Measurements from ENCODE around the gene DLG1.

The DLG1 gene

DNA sequence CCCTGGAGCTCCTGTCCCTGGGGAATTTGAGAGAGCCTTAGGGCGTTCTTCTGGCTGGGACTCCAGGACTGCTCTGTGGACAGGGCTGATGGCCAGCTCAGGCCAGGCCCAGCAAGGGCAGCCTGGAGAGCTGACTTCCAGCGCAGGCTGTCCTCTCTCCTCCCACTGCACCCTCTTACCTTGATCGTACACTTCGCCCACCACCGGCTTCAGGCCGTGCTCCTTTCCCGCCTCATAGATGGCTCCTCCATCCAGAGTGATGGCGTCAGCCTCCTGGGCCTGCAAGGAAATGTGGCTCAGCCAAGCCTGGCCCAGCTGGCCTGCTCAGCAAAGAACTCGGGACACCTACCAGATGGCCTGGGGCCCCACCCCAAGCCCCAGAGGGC, 271.9 kb downstream of the DLG1 start:
- TF ChIP-seq, protein P1, sequence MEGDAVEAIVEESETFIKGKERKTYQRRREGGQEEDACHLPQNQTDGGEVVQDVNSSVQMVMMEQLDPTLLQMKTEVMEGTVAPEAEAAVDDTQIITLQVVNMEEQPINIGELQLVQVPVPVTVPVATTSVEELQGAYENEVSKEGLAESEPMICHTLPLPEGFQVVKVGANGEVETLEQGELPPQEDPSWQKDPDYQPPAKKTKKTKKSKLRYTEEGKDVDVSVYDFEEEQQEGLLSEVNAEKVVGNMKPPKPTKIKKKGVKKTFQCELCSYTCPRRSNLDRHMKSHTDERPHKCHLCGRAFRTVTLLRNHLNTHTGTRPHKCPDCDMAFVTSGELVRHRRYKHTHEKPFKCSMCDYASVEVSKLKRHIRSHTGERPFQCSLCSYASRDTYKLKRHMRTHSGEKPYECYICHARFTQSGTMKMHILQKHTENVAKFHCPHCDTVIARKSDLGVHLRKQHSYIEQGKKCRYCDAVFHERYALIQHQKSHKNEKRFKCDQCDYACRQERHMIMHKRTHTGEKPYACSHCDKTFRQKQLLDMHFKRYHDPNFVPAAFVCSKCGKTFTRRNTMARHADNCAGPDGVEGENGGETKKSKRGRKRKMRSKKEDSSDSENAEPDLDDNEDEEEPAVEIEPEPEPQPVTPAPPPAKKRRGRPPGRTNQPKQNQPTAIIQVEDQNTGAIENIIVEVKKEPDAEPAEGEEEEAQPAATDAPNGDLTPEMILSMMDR (IDR thresholded peaks at IDR 0.05; ENCODE audit: low read depth, low read length): no peak
- no peak for DNase-seq (ENCODE audit: low read depth in 2 of 2)
- H3K4me3 ChIP-seq (replicated peaks in 1 of 2; ENCODE audit: low read depth in 2 of 2, low read length in 2 of 2): no peak overlapping the region

DNA sequence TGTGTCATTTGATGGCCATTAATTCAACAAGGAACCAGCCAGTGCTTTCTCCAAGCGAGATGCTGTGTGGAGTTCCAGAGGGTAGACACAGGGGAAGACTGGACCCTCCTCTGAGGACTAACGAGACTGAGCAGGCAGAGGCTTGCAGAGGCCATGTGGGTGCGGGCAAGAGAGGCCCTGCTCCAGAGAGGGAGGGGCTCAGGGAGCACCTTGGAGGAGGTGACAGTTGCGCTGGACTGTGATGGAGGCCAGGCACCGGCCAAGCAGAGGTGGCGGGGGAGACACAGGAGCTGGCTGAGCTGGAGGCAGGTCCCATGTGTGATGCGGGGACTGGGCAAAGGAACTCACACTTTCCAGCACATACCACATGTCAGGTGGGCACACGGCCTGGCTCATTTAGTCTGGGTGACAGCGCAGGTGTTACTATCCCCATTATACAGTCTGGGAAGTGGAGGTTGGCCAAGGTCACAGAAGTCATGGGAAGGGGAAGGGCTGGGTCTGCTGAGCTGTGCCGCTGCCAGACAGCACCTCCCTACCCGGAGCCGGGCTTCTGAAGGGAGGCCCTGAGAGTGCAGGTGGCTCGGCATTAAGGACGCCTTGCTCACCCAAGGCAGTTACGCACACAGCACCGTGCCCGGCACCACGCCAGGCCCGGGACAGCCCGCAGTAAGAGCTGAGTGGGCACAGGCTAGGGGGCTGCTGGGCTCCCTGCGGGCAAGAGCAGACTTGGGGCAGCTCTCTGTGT, 272.5 kb downstream of the DLG1 start:
- H3K4me3 ChIP-seq (replicated peaks in 1 of 2; ENCODE audit: low read depth in 2 of 2, low read length in 2 of 2): no peak overlapping the region
- TF ChIP-seq, protein P1 (IDR thresholded peaks at IDR 0.05; ENCODE audit: low read depth, low read length): no peak
- no peak for DNase-seq (ENCODE audit: low read depth in 2 of 2)

DNA sequence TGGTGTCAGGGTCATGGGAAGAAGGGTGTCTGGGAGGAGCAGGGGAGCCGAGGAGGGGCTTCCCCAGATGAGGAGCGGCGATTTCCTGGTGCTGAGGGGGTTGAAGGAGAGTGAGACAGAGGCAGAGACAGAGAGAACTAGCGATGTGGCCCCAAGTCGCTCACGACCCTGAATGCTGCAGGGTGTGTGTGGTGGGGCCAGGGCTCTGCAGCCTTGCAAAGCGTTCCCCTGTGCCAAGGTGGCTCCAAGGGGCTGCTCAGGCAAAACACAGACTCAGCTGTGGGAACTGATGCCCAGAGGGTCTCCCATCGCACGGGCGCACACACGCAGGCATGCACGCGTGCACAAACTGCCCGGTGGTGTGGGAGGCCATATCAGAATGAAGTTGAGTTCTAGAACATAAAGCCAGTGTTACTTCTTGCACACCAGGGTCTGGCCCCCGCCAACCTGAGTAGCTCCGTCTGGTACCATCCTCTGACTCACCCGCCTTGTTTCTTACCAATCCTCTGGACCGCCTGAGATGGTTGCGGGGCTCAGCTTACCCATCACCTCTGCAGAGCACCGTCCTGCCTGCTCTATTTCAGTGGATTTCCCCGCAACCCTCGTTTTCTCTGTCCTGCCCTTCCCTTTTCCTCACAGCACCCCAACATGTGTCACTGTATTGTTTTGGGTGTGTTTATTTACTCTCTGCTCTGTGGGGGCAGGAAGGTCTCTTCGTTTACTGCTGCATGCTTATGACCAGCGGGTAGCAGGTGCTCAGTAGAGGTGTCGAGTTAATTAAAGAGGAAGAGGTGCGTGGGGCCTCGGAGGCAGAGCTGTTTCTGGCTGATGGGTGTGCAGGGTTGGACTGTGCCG, 273.3 kb downstream of the DLG1 start:
- H3K4me3 ChIP-seq (replicated peaks in 1 of 2; ENCODE audit: low read depth in 2 of 2, low read length in 2 of 2): no peak overlapping the region
- DNase-seq (ENCODE audit: low read depth in 2 of 2): no peak
- TF ChIP-seq, protein P1 (IDR thresholded peaks at IDR 0.05; ENCODE audit: low read depth, low read length): no peak

DNA sequence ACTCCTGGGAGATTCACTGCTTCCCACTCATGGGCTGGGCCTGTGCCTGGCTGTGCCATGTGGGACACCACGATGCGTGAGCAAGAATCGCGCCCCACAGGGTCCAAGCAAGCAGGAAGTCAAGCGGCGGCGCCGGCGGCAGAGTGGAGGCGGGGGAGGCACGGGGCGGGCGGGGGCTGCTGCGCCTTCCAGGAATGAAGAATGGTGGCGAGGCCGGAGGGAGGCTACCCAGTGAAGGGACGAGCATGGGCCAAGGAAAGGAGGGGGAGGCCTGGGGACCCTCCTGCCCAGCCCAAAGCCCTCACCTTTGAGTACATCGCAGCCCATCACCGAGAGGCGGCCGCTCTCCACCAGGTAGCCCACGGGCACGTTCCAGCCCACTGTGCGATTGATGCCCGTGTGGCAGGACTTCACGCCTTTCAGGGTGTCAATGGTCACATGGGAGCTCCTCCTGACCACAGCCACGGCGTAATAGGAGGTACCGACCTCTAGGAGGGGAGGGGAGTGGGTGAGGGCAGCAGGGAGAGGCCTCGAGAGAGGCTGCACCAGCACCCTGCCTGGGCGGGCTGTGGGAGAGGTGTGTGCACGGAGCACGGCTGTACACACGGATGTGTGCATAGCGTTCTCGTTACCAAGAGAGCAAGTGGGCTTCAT, 274.3 kb downstream of the DLG1 start:
- no peak for DNase-seq (ENCODE audit: low read depth in 2 of 2)
- TF ChIP-seq, protein P1 (IDR thresholded peaks at IDR 0.05; ENCODE audit: low read depth, low read length): no peak

DNA sequence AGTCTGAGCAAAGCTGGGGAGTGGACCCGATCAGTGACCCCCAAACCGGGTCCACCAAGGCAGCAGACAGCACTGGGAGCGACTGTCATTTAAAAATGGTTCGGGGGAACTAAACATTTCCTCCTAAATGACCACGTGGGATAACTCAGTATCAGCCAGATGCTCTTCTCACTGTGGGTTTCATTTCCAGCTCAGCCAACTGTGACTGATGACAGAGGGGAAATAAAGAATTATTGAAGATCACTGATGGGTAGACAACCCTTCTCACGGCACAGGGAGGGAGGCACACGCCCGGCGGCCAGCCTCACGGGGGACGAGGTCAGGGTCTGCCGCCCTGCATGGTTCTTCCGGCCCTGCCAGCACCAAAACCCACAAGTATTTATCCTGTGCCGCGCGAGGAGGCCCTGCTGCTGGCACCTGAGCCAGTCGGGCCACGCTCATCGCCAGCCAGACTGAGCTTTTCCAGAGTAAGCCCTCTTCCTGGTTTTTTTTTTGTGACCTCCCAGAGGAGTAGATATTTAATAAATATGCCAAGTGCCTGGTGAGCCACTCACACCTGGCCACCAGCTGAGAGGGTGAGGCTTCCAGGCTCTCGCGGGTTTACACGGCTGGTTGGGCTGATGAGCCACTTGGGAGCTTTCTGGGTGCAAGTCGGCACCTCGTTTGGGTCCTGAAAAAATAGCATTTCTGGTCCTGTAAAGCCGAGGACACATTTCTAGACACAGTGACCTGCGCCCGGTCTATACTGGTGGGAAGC, 275.0 kb downstream of the DLG1 start:
- TF ChIP-seq, protein P1 (IDR thresholded peaks at IDR 0.05; ENCODE audit: low read depth, low read length): no peak
- no peak overlapping the region for H3K4me3 ChIP-seq (replicated peaks in 1 of 2; ENCODE audit: low read depth in 2 of 2, low read length in 2 of 2)
- no peak for DNase-seq (ENCODE audit: low read depth in 2 of 2)

More for the DNA sequence above, 274.3 kb downstream of the DLG1 start:
- H3K4me3 ChIP-seq (replicated peaks in 1 of 2; ENCODE audit: low read depth in 2 of 2, low read length in 2 of 2): no peak overlapping the region
